H1 (cell line): Measurements from ENCODE around the gene CEP250.

Source experiments
- ASH2L ChIP-seq: fragments of 200-600, 300-600 bp; sonication (generic); IDR thresholded peaks from one replicate; pipeline ENCODE4 v1.7.1; 2017; ENCODE audit warnings: low read length
- CBX5 ChIP-seq: fragments of 300-800, 300-1000 bp; sonication (generic); IDR thresholded peaks from 2 replicates; pipeline ENCODE4 v1.7.1; 2016; ENCODE audit warnings: antibody characterized with exemption, low read length, low read depth
- GABPA ChIP-seq: IDR thresholded peaks from 2 replicates; pipeline ENCODE4 v1.6.1; 2011; ENCODE audit warnings: mild to moderate bottlenecking, low read length, moderate library complexity, borderline replicate concordance; ENCODE audit not compliant: insufficient read depth
- MAFK ChIP-seq: IDR thresholded peaks from 2 replicates; pipeline ENCODE4 v1.6.1; 2012; ENCODE audit warnings: low read depth, mild to moderate bottlenecking, improper control_type of control experiment, low read length
- NRF1 ChIP-seq: IDR thresholded peaks from 2 replicates; pipeline ENCODE4 v1.6.1; 2011; ENCODE audit warnings: mild to moderate bottlenecking, low read depth, low read length, improper control_type of control experiment
- POLR2A ChIP-seq, 2 experiments: IDR thresholded peaks; 1 replicate in 1 of 2; 2 replicates in 1 of 2; pipeline ENCODE4 v1.6.1; 2011; ENCODE audit warnings: low read depth in 2 of 2, low read length in 2 of 2, mild to moderate bottlenecking in 2 of 2; ENCODE audit errors: control extremely low read depth in 1 of 2
- RAD21 ChIP-seq, 2 experiments: IDR thresholded peaks in 1 of 2; conservative IDR thresholded peaks in 1 of 2; 2 replicates each; pipeline ENCODE4 v1.6.1; 2011; ENCODE audit warnings: low read depth in 2 of 2, low read length in 2 of 2, improper control_type of control experiment in 1 of 2, inconsistent platforms in 1 of 2, mild to moderate bottlenecking in 1 of 2, moderate library complexity in 1 of 2
- SIRT6 ChIP-seq: IDR thresholded peaks from one replicate; pipeline ENCODE4 v1.7.1; 2012; ENCODE audit warnings: low read length, inconsistent platforms
- SP1 ChIP-seq: IDR thresholded peaks from 2 replicates; pipeline ENCODE4 v1.6.1; 2011; ENCODE audit warnings: low read depth, low read length
- TAF7 ChIP-seq: optimal IDR thresholded peaks from 2 replicates; pipeline ENCODE3; 2011; ENCODE audit warnings: low read depth, mild to moderate bottlenecking, inconsistent platforms, low read length, moderate library complexity, borderline replicate concordance
- TF ChIP-seq, protein P1 (sequence below), 3 experiments: IDR thresholded peaks; 1 replicate in 2 of 3; 2 replicates in 1 of 3; pipeline versions ENCODE4 v1.5.1 to v1.6.1; 2011; ENCODE audit warnings: low read length in 3 of 3, mild to moderate bottlenecking in 3 of 3, inconsistent platforms in 2 of 3, low read depth in 1 of 3, moderate library complexity in 1 of 3; ENCODE audit not compliant: insufficient read depth in 1 of 3; ENCODE audit errors: control extremely low read depth in 1 of 3
- TF ChIP-seq, protein P2 (sequence below): IDR thresholded peaks from 2 replicates; pipeline ENCODE4 v1.6.1; 2012; ENCODE audit warnings: inconsistent platforms

DNA sequence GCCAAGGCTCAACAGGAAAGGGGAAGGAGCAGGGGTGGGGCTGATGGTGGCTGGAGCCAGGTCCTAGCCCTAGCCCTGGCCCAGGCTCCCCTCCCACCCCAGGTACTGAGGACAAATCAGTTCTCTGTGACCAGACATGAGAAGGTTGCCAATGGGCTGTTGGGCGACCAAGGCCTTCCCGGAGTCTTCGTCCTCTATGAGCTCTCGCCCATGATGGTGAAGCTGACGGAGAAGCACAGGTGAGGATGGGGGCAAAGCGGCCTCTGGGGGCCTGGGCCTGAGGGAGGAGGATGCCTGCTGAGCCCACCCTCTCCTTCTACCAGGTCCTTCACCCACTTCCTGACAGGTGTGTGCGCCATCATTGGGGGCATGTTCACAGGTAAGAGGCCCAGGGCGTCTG, 101.5 kb downstream of the CEP250 start:
- TF ChIP-seq, protein P1, sequence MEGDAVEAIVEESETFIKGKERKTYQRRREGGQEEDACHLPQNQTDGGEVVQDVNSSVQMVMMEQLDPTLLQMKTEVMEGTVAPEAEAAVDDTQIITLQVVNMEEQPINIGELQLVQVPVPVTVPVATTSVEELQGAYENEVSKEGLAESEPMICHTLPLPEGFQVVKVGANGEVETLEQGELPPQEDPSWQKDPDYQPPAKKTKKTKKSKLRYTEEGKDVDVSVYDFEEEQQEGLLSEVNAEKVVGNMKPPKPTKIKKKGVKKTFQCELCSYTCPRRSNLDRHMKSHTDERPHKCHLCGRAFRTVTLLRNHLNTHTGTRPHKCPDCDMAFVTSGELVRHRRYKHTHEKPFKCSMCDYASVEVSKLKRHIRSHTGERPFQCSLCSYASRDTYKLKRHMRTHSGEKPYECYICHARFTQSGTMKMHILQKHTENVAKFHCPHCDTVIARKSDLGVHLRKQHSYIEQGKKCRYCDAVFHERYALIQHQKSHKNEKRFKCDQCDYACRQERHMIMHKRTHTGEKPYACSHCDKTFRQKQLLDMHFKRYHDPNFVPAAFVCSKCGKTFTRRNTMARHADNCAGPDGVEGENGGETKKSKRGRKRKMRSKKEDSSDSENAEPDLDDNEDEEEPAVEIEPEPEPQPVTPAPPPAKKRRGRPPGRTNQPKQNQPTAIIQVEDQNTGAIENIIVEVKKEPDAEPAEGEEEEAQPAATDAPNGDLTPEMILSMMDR (IDR thresholded peaks at IDR 0.05; ENCODE audit: control extremely low read depth in 1 of 3, insufficient read depth in 1 of 3, low read depth in 1 of 3, low read length in 3 of 3), result no peak
- TF ChIP-seq MAFK (no peak), ASH2L (no peak), SIRT6 (no peak), TAF7 (no peak), CBX5 (no peak), RAD21 (IDR thresholded peaks at IDR 0.05 in 1 of 2, conservative IDR thresholded peaks at IDR 0.05 in 1 of 2; ENCODE audit: low read depth in 2 of 2, low read length in 2 of 2) (no peak), SP1 (no peak), POLR2A (IDR thresholded peaks at IDR 0.05; ENCODE audit: control extremely low read depth in 1 of 2, low read depth in 2 of 2, low read length in 2 of 2) (no peak), GABPA (no peak), NRF1 (no peak)
- TF ChIP-seq, protein P2, sequence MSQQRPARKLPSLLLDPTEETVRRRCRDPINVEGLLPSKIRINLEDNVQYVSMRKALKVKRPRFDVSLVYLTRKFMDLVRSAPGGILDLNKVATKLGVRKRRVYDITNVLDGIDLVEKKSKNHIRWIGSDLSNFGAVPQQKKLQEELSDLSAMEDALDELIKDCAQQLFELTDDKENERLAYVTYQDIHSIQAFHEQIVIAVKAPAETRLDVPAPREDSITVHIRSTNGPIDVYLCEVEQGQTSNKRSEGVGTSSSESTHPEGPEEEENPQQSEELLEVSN, result no peak
